Fibroblast of lung (primary cell): Measurements from ENCODE around the gene IGF1. TPM values are rescaled to one million over a fixed set of nuclear protein-coding genes. Genes with fewer than 3 reads are reported as not detected.

ENCODE experiments used
- DNase-seq, 2 donors: peaks; one replicate each; pipeline versions ENCODE4 v3.0.0 to v3.0.0-alpha.2; 2010; ENCODE audit warnings: low read depth in 2 of 2
- H2AFZ ChIP-seq: 2 replicates; pipeline ENCODE4 v1.5.1; 2012; ENCODE audit warnings: low read length, control low read depth, inconsistent platforms
- H3K27ac ChIP-seq: 2 replicates; pipeline ENCODE4 v1.5.1; 2011; ENCODE audit warnings: low read length, control low read depth; ENCODE audit not compliant: insufficient read depth
- H3K27me3 ChIP-seq: 2 replicates; pipeline ENCODE4 v1.5.1; 2011; ENCODE audit warnings: mild to moderate bottlenecking, low read length; ENCODE audit not compliant: control insufficient read depth, insufficient read depth
- H3K36me3 ChIP-seq: 2 replicates; pipeline ENCODE4 v1.5.1; 2011; ENCODE audit warnings: low read length; ENCODE audit not compliant: control insufficient read depth, insufficient read depth
- H3K4me1 ChIP-seq: 2 replicates; pipeline ENCODE4 v1.5.1; 2011; ENCODE audit warnings: low read length; ENCODE audit not compliant: control insufficient read depth, insufficient read depth; ENCODE audit errors: extremely low read depth
- H3K4me2 ChIP-seq: 2 replicates; pipeline ENCODE4 v1.5.1; 2011; ENCODE audit warnings: low read length, control low read depth; ENCODE audit not compliant: insufficient read depth; ENCODE audit errors: extremely low read depth
- H3K4me3 ChIP-seq, 4 experiments: fragments of 200-600 bp in 1 of 4; sonication (generic) in 1 of 4; replicated peaks in 1 of 4; 2 replicates each; pipeline ENCODE4 v1.5.1; 2011 to 2016; ENCODE audit warnings: low read length in 4 of 4, low read depth in 3 of 4, mild to moderate bottlenecking in 3 of 4, control low read depth in 2 of 4, inconsistent platforms in 1 of 4, mixed read lengths in 1 of 4; ENCODE audit not compliant: insufficient read depth in 1 of 4; ENCODE audit errors: control extremely low read depth in 1 of 4
- H3K79me2 ChIP-seq: 2 replicates; pipeline ENCODE4 v1.5.1; 2012; ENCODE audit warnings: mild to moderate bottlenecking, low read length, inconsistent platforms; ENCODE audit not compliant: control insufficient read depth, insufficient read depth
- H3K9ac ChIP-seq: 2 replicates; pipeline ENCODE4 v1.5.1; 2011; ENCODE audit warnings: mild to moderate bottlenecking, low read length, control low read depth; ENCODE audit not compliant: insufficient read depth
- H3K9me3 ChIP-seq: 2 replicates; pipeline ENCODE4 v1.5.1; 2012; ENCODE audit warnings: low read depth, low read length; ENCODE audit not compliant: control insufficient read depth, insufficient read depth
- H4K20me1 ChIP-seq: 2 replicates; pipeline ENCODE4 v1.5.1; 2011; ENCODE audit warnings: low read length; ENCODE audit not compliant: control insufficient read depth, insufficient read depth; ENCODE audit errors: extremely low read depth
- CTCF ChIP-seq, 2 donors: IDR thresholded peaks in 1 of 2; conservative IDR thresholded peaks in 1 of 2; 1 replicate in 1 of 2; 2 replicates in 1 of 2; pipeline ENCODE4 v1.5.1; 2011 to 2012; ENCODE audit warnings: low read length in 2 of 2, control low read depth in 1 of 2, inconsistent platforms in 1 of 2, low read depth in 1 of 2, mild to moderate bottlenecking in 1 of 2
- EZH2 ChIP-seq: IDR thresholded peaks from 2 replicates; pipeline ENCODE4 v1.5.1; 2012; ENCODE audit warnings: low read length, control low read depth, mild to moderate bottlenecking; ENCODE audit errors: missing control alignments
- polyA plus RNA-seq, 2 donors: library from polyadenylated mRNA; depleted of rRNA in 1 of 2; stranded (reverse) in 1 of 2; unstranded in 1 of 2; fragments of >200 nt; gene quantifications; 2 replicates each; pipeline ENCODE4 v1.2.1, GENCODE V29; 2011 to 2012; ENCODE audit warnings: missing spikeins in 1 of 2
- total RNA-seq: library from RNA; depleted of rRNA; stranded (reverse); fragments of >200 nt; gene quantifications from 2 replicates; pipeline ENCODE4 v1.2.1, GENCODE V29; 2014

The IGF1 gene
- total and polyA plus RNA-seq, 2 donors (not counting 1 experiment from before 2014, with no cell fraction given) = 0.05 to 0.83 TPM

GRCh38 chr12:102472496-102472895, 7.9 kb downstream of the IGF1 start:
- H3K4me3 ChIP-seq = no peak overlapping the region
- H4K20me1 ChIP-seq = no peaks in the 10 kb centered on the region
- H3K27me3 ChIP-seq = no peaks in the 10 kb centered on the region
- H3K9me3 ChIP-seq = no peaks in the 10 kb centered on the region
- no peak overlapping the region for H2AFZ ChIP-seq
- no peak overlapping the region for H3K9ac ChIP-seq
- TF ChIP-seq EZH2 (no peak), CTCF (conservative IDR thresholded peaks at IDR 0.05 in 1 of 2, IDR thresholded peaks at IDR 0.05 in 1 of 2; ENCODE audit: low read depth in 1 of 2, low read length in 2 of 2) (no peak)
- H3K36me3 ChIP-seq = no peaks in the 10 kb centered on the region
- no peak for DNase-seq
- no peaks in the 10 kb centered on the region for H3K79me2 ChIP-seq
- no peaks in the 10 kb centered on the region for H3K4me1 ChIP-seq
- H3K27ac ChIP-seq = no peak overlapping the region
- no peak overlapping the region for H3K4me2 ChIP-seq

GRCh38 chr12:102471556-102471955, 8.8 kb downstream of the IGF1 start:
- Histone ChIP-seq H3K27me3 (no peaks in the 10 kb centered on the region), H3K4me3 (no peak overlapping the region), H3K36me3 (no peaks in the 10 kb centered on the region), H2AFZ (no peak overlapping the region), H3K4me1 (no peaks in the 10 kb centered on the region), H3K79me2 (no peaks in the 10 kb centered on the region), H4K20me1 (no peaks in the 10 kb centered on the region), H3K4me2 (no peak overlapping the region), H3K9ac (no peak overlapping the region), H3K27ac (no peak overlapping the region), H3K9me3 (no peaks in the 10 kb centered on the region)
- DNase-seq = no peak
- TF ChIP-seq EZH2 (no peak), CTCF (conservative IDR thresholded peaks at IDR 0.05 in 1 of 2, IDR thresholded peaks at IDR 0.05 in 1 of 2; ENCODE audit: low read depth in 1 of 2, low read length in 2 of 2) (no peak)

GRCh38 chr12:102470945-102471344, 9.4 kb downstream of the IGF1 start:
- Histone ChIP-seq H3K4me2 (no peak overlapping the region), H3K36me3 (no peaks in the 10 kb centered on the region), H3K9ac (no peak overlapping the region), H3K27ac (no peak overlapping the region), H2AFZ (no peak overlapping the region), H4K20me1 (no peaks in the 10 kb centered on the region), H3K4me1 (no peaks in the 10 kb centered on the region), H3K27me3 (no peaks in the 10 kb centered on the region), H3K79me2 (no peaks in the 10 kb centered on the region), H3K9me3 (no peaks in the 10 kb centered on the region), H3K4me3 (no peak overlapping the region)
- no peak for DNase-seq
- TF ChIP-seq CTCF (conservative IDR thresholded peaks at IDR 0.05 in 1 of 2, IDR thresholded peaks at IDR 0.05 in 1 of 2; ENCODE audit: low read depth in 1 of 2, low read length in 2 of 2) (no peak), EZH2 (no peak)
